CD4-positive, alpha-beta T cell treated with Interferon gamma for 1 hour (primary cell): ENCODE measurements around the gene GNB1.
"Not testable (repeated sequence)": the region's sequence is repeated elsewhere in the genome, so short reads cannot be mapped to it uniquely, and the experiment has no call there.

Experiments used
- DNase-seq: peaks from one replicate; pipeline ENCODE4 v3.0.0-alpha.2; 2020

The GNB1 gene

GRCh38 chr1:1890506-1891348 lies at the start of gene GNB1:
Gene GNB1 (minus strand): TSS chr1:1891087. CDS start chr1:1825453, 65,634 bp downstream.
- DNase-seq, result peak; percentile 88

DNA sequence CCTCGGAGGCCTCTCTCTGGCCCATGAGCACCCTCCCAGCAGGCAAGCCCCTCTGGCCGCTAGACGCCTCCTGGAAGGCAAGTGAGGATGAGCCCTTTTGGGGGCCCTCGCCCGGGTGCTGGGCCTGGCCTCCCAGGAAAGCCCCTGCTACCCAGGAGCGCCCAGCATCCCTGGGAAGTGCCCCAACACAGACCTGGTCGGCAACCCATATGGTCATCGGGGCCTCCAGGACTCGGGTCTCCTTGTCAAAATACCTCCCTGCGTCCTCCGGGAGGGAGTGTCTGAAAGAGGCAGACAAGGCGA lies 49.2 kb upstream of the GNB1 start:
- DNase-seq, result no peak

DNA sequence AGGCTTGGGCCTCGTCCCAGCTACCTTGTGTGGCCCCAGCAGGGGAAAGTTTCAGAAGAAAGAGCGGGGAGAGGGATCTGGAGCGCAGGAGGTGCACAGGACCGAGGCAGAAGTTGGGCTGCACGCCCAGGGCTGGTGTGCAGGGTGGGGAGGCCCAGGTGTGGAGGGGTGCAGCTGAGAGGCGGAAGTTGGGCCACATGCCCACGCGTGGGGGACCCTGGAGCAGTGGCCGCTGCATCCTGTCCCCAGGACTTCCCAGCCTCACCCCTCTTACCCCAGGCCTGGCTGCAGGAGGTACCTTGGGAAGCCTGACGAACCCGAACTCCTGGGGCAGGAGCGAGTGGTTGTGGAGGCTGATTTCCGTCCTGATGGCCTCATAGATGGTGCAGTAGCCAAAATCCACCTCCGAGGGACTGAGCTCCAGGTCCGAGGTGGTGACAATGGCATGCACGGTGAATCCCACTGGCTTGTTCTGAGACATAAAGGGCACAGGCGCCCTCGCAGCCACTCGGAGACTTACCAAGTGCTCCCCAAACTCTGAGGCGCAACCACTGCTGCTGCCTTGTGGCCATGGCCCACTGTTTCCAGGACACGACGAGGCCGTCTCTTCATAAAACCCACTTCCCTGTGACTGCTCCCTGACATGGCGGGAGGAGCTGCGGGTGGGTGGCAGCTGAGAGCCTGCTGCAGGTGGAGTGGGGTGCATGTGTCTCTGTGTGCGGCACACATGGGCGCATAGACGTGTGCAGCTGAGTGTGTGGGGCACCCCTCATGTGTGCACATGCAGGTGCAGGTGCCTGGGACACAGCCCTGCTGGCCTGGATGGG lies 48.6 kb upstream of the GNB1 start:
- DNase-seq, result no peak

DNA sequence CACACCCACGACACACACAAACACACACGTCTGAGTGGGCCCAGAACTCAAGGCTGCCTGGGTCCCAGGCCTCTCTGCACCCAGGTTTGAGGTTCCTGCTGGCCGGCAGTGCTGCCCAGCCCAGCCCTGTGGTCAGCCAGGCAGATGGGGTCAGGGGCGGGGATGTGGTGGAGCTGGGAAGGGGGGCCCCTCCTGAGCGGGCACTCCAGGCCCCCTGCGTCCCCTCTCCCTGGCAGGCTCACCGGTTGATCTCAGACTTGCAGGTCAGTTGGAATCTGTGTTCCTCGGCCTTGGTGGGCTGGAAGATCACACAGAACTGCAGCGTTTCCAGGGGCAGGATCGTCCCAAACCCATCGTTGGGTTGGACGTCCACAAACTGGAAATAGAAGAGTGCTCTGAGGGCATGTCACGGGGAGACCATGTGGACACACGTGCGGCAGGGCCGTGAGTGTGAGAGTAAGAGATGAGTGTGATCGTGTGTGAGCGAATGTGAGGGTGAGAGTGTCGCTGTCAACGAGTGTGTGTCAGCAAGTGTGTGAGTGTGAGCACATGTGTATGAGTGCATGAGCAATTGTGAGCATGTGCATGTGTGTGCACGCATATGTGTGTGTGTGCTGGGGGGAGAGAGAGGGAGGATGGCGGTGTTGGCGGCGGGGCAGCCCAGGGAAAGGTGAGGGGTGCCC lies 47.9 kb upstream of the GNB1 start:
- no peak for DNase-seq

DNA sequence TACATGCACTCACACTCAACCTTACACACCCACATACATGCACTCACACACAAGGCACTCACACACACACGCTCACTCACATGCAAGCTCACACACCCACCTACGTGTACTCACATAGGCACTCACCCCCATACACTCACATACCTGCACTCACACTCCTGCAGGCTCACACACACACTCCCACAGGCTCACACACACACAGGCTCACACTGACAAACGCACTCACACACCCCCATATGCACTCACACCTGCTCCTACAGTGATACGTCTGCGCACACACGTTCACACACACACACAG lies 47.3 kb upstream of the GNB1 start:
- no peak for DNase-seq

DNA sequence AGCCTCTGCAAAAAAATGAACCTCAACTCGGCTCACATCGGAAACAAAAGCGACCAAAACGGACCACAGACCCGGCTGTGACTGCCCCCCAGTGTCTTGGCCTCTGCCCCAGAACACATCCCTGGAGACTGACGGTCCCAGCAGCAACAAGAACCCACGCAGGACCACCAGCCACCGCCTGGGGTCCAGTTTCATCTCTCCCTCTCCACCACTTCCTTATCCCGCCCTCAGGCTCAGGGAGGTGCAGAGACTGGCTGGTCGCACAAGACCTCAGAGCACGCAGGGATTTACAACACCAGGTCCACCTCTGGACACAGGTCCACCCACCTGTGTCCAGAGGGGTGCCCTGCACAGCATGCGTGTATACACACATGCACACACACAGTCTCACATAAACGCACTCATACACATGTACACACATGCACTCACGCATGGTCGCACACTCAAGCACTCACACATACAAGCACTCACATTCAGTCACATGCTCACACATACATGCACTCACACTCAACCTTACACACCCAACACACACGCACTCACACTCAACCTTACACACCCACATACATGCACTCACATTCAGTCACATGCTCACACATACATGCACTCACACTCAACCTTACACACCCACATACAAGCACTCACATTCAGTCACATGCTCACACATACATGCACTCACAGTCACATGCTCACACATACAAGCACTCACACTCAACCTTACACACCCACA lies 46.8 kb upstream of the GNB1 start:
- DNase-seq, result no peak

GRCh38 chr1:1937061-1937460 lies 46.2 kb upstream of the GNB1 start:
- no peak for DNase-seq

DNA sequence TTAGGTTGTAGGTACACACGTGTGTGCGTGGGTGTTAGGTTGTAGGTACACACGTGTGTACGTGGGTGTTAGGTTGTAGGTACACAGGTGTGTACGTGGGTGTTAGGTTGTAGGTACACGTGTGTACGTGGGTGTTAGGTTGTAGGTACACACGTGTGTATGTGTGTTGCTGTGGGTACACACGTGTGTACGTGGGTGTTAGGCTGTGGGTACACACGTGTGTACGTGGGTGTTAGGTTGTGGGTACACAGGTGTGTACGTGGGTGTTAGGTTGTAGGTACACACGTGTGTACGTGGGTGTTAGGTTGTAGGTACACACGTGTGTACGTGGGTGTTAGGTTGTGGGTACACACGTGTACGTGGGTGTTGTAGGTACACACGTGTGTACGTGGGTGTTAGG lies 44.0 kb upstream of the GNB1 start:
- not testable (repeated sequence) for DNase-seq

- DNase-seq, result no peak
These were observed 39.0 kb upstream of the GNB1 start for GRCh38 chr1:1929639-1930545.

DNA sequence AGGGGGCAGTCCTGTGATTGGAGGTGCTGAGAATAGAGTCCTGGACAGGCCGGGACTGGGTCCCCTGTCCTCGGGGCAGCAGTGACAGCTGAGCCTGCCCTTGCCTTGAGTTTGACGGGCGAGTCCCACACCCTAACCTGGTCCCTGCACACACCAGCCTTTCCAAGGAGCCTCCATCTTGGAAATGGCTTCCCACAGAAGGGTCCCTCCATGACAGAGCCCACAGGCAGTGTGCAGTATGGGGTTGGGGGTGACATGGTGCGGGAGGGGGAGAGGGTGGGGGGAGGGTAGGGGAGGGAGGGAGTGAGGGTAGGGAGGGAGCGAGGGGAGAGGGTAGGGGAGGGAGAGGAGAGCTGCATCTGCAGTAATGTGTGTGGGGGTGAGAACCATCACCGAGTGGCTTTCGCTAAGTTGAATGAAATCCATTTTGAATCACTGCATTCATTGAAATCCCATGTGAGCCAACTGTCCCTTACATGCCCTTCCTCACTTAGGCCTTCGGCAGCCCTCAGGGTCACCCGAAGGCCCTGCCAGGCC lies 38.3 kb upstream of the GNB1 start:
- no peak for DNase-seq

DNA sequence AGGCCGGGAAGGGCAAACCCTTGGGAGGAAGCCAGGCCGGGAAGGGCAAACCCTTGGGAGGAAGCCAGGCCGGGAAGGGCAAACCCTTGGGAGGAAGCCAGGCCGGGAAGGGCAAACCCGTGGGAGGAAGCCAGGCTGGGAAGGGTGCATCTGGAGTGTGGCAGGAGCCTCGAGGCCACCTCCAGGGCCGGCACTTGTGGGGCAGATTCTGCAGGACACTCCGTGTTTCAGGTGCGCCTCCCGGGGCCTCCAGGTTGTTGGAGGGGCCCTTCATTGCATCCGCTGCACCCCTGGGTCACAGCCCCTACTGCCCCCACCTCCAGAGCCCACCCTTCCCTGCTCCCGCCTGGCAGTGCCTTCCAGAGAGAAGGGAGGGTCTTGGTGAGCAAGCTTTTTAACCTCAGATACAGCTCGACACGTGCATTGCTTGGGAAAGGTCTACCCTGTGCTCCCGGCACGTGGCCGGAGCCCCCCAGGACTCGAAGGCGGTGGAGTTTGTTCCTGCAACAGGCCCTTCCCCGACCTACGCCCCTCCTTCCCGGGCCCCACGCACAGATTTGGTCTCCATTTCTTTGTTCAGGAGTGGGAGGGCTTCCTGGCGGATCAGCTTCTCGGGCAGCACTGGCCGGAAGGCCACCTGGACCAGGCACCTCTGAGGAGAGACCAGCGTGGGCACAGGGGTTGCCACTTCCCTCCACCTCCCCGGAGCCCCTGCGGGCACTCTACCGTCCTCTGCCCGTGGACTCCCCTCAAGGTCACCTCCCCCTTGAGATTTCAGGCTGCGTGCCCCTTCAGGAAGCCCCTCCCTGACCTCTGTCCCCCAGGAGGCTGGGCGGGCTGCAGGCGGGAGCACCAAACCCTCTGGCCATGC lies 37.6 kb upstream of the GNB1 start:
- no peak for DNase-seq

DNA sequence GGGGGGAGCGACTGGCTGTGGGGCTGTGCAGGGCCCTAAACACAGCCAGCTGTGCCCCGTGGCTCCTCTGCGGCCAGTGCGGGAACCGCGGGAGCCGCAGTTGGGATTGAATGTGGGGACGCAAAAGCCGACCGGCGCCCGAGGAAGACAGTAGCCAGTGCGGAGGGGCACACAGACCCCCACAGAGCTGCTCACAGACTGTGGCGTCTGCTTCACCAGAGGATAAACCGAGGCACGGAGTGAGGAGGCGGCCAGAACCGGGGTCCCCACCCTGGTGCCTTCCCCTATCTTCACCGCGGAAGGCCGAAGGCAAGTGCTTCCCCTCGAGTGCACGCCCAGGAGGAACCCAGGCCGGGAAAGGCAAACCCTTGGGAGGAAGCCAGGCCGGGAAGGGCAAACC lies 36.9 kb upstream of the GNB1 start:
- DNase-seq, result no peak

- DNase-seq, result no peak
These were observed 36.2 kb upstream of the GNB1 start for GRCh38 chr1:1926886-1927660.

DNA sequence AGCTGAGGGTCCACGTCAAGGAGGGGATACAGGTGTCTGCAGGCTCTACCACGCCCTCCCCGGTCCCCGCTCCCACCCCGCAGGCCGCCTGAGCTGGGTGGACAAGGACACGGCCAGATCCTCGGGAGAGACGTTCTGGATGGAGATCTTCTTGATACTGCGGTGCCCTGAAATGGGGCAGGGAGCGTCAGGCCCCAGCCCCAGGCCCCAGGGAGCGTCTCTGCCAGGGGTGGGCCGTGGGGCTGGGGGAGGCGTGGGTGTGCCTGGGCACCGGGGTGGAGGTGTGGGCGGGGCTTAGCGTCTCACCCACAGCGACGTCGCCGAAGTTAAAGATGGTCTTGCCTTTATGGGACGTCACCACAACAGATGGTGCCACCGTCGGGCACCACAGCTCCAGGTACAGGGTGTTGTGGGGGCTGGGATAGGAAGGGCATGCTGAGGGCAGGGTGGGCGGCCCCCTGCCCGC lies 35.5 kb upstream of the GNB1 start:
- DNase-seq, result no peak

DNA sequence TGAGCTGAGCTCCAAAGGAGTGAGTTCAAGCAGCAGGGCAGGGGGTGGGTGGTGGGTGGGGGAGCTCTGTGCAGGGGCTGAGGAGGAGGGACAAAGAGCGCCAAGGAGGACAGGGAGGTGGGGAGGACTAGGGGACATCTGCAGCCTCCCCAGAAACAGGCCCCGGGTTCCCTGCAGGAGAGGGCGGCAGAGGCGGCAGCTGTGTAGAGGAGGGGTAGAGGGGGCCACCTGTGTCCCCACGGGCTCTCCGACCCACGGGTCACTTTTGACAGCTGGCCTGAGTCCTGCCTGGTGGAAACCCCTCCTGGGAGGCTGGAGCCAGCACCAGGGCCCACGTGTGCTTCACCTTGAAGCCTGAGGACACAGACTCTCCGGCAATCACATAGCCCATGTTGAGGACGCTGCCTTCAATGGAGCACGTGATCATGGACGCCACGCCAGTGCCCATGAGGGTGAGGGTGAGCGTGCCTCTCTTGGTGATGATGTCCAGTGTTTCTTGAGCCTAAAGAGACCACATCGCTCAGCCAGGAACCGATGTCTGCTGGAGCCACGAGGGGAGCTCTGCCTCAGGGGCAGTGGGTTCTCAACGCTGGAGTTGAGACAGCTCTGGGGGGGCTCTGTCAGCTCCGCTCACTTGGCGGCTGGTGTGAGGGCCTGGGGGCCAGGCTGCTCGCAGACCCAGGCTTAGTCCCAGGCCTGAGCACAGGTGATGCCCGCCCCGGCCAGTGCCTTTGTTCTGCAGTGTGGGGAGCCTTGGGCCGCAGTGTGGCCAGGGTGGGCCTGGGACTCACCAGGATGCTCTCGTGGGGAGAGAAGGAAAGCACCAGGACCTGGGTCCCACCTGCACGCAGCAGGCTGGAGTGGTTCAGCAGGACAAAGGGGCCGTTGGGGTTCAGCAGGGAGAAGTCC lies 34.8 kb upstream of the GNB1 start:
- DNase-seq, result no peak

DNA sequence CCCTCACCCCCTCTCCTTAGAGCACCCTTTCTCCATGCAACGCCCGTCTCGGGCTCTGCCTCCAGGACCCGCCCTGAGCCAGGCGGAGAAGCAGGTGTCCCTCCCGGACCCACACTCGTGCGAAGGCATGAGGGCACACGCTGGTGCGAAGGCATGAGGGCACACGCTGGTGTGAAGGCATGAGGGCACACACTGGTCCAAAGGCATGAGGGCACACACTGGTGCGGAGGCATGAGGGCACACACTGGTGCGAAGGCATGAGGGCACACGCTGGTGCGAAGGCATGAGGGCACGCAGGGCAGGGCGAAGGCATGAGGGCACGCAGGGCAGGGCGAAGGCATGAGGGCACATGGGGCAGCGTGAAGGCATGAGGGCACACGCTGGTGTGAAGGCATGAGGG lies 34.0 kb upstream of the GNB1 start:
- no peak for DNase-seq

GRCh38 chr1:1924386-1924785 lies 33.5 kb upstream of the GNB1 start:
- DNase-seq, result no peak

GRCh38 chr1:1922956-1923833 lies 32.3 kb upstream of the GNB1 start:
- DNase-seq, result no peak
